Measurements from ENCODE around the gene STIM1. TPM values are rescaled to one million over a fixed set of nuclear protein-coding genes. Genes with fewer than 3 reads are reported as not detected.

The STIM1 gene
- total RNA-seq, 4 donors from 2014 or later: 36.3 to 158 (median 46.1) TPM

GRCh38 chr11:3986301-3986700, 130.8 kb downstream of the STIM1 start:
- Histone ChIP-seq H3K4me3 (no peak overlapping the region), H3K36me3 (no peaks in the 10 kb centered on the region), H3K4me1 (peaks cover 0 to 8% (median 0%) of the 10 kb centered on the region in 4 donors), H3K27ac (no peak overlapping the region), H3K9me3 (no peaks in the 10 kb centered on the region), H3K27me3 (no peaks in the 10 kb centered on the region)
- DNase-seq: no peak
- TF ChIP-seq POLR2A (IDR thresholded peaks at IDR 0.05) (no peak), CTCF (IDR thresholded peaks at IDR 0.05) (no peak)

GRCh38 chr11:3989276-3989920, 133.9 kb downstream of the STIM1 start:
- peak in 2 of 3 donors; percentile 49 to 51 for DNase-seq
- H3K9me3 ChIP-seq: no peaks in the 10 kb centered on the region
- peak overlapping the region in 1 of 4 donors; percentile 51 for H3K27ac ChIP-seq
- H3K4me3 ChIP-seq: peak overlapping the region in 1 of 4 donors; percentile 19
- H3K36me3 ChIP-seq: no peaks in the 10 kb centered on the region
- H3K27me3 ChIP-seq: no peaks in the 10 kb centered on the region
- TF ChIP-seq POLR2A (IDR thresholded peaks at IDR 0.05) (no peak), CTCF (IDR thresholded peaks at IDR 0.05) (no peak)
- peaks cover 0 to 4% (median 0%) of the 10 kb centered on the region in 4 donors for H3K4me1 ChIP-seq

GRCh38 chr11:3989921-3990290, 134.4 kb downstream of the STIM1 start:
- Histone ChIP-seq H3K4me3 (no peak overlapping the region), H3K27me3 (no peaks in the 10 kb centered on the region), H3K4me1 (peaks cover 0 to 4% (median 0%) of the 10 kb centered on the region in 4 donors), H3K27ac (peak overlapping the region in 1 of 4 donors; percentile 51), H3K36me3 (no peaks in the 10 kb centered on the region), H3K9me3 (no peaks in the 10 kb centered on the region)
- TF ChIP-seq CTCF (IDR thresholded peaks at IDR 0.05): no peak
- TF ChIP-seq POLR2A (IDR thresholded peaks at IDR 0.05): no peak
- no peak for DNase-seq

- H3K4me1 ChIP-seq: peaks cover 0 to 3% (median 0%) of the 10 kb centered on the region in 4 donors
- no peak for TF ChIP-seq CTCF (IDR thresholded peaks at IDR 0.05)
- no peak for TF ChIP-seq POLR2A (IDR thresholded peaks at IDR 0.05)
- H3K36me3 ChIP-seq: no peaks in the 10 kb centered on the region
- H3K27ac ChIP-seq: peak overlapping the region in 1 of 4 donors; percentile 51
- H3K27me3 ChIP-seq: no peaks in the 10 kb centered on the region
- no peak for DNase-seq
- no peak overlapping the region for H3K4me3 ChIP-seq
- H3K9me3 ChIP-seq: no peaks in the 10 kb centered on the region
These were observed 134.9 kb downstream of the STIM1 start for GRCh38 chr11:3990406-3990805.

- no peaks in the 10 kb centered on the region for H3K27me3 ChIP-seq
- H3K27ac ChIP-seq: no peak overlapping the region
- DNase-seq: no peak
- H3K9me3 ChIP-seq: no peaks in the 10 kb centered on the region
- peaks cover 0 to 7% (median 0%) of the 10 kb centered on the region in 4 donors for H3K4me1 ChIP-seq
- no peak for TF ChIP-seq CTCF (IDR thresholded peaks at IDR 0.05)
- TF ChIP-seq POLR2A (IDR thresholded peaks at IDR 0.05): no peak
- no peak overlapping the region for H3K4me3 ChIP-seq
- H3K36me3 ChIP-seq: no peaks in the 10 kb centered on the region
These were observed 137.5 kb downstream of the STIM1 start for GRCh38 chr11:3992964-3993363.

Measured in Peyer's patch (tissue), 4 donors.